ENCODE measurements around the gene EEF1AKMT3.

The EEF1AKMT3 gene

DNA sequence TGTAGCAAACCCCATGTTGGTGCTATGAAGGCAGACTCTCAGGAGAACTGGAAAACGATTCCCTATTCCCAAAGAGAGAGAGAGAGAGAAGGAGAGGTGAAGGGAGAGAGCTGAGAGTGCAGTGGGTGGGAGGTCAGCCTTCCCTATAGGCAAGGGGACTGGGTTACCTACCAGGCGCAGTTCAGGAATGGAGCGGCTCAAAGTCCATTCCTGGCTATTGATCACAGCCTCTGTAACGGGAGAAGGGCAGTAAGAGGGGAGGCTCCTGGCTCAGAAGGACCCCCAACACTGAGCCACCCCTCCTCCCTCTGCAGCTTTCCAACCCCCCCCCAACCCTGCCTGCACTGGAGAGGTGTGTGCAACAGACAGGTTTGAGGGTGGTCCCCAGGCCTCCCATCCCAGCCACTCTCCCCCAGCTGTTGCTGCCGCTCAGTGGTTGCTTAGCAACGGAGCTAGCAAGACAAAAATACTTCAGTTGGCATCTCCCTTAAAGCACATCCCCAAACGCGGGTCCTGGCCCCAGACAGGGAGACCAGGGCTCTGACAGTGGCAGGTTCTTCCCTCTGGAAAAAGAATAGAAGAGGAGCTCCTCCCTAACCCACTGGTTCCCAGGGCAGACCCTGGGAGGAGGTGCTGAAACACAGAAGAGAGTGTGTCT lies 37.1 kb upstream of the EEF1AKMT3 start:
- peak in 6 of 51 donors; percentile 12 to 29 (median 19) for DNase-seq

DNA sequence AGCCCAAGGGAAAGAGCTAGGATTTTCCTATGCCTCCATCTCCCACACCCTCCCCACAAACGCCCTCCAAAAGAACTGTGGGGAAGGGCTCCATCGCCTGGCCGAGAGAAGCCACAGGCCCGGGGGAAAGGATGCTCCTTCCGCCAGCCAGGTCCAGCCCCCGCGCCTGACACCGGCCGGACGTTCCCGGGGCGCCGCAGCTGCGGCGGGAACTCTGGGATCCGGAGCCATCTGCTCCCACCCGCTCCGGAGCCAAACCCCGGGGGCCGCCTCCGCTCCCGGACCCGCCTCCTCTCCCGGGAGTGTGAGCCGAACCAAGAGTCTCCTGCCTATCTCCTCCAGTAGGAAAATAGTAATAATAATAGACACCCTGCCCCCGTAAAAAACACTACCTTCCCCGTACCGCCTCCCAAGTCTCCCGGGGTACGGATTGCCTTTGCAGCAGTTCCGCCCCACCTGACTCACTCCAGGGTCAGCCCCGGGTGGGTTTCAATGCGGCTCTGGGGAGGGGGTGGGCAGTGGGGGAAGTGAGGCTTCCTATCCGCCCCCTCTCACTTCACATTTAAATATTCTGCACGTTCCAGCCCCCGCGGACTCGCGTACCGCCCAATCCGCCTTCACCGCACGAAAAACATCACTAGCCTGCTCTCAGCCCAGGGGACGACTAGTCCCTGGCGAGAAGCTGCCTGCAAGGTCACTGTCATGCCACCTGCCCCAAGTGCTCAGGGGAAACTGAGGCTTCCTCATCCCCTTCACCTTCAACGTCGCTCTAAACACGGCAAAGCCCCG lies 36.3 kb upstream of the EEF1AKMT3 start:
- peak in 25 of 51 donors; percentile 16 to 85 (median 35) for DNase-seq

DNA sequence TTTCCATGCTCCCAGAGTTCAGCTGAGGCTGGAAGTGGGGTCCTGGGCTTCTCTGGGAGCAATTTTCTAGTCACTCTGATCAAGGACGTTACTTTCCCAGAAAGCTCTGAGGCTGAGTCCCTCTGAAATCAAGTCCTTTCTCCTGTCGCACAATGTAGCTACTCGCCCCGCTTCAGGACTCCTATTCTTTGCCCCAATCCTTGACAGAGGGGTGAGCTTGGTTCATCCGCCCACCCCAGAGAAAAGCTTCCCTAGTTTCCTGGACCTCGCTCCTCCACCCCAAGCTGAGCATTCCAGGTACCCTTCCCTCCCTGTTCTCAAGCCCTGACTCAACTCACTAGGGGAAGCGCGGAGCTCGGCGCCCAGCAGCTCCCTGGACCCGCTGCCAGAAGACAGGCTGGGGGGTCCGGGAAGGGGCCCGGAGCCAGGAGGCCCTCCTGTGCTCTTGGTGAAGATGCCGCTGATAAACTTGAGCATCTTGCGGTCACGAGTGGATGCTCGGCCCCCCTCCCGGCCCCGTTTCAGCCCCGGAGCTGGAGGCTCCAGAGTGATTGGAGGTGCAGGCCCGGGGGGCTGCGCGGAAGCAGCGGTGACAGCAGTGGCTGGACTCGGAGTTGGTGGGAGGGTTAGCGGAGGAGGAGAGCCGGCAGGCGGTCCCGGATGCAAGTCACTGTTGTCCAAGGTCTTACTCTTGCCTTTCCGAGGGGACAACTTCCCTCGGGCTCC lies 35.5 kb upstream of the EEF1AKMT3 start:
- DNase-seq = peak in 1 of 51 donors; percentile 44

GRCh38 chr12:57737467-57738460 lies 34.6 kb upstream of the EEF1AKMT3 start:
- peak in 4 of 51 donors; percentile 12 to 28 (median 16) for DNase-seq

DNA sequence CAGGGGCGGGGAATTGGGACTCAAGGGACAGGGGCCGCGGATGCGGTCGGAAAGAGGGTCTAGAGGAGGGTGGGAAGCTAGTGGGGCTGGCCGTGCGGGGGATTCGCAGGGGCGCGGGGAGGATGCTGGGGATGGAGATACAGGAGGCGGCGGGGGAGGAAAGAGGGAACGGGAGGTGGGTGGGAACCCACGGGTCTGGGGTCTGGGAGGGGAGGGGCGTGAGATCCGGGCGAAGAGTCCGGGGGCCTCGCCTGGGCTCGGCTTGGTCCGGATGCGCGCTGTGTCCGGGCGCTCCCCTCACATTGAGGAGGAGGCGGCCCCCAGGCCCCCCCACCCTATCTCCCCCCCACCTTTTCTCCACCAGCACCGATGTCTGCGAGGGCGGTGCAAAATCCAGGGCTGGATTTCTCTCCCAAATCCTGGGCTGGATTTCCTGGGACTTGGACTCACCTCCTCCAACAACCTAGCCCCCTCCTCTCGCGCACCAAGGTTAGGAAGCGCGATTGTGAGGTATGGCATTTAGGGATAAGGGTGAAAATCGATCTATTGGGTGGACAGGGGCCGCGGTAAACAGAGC lies 33.7 kb upstream of the EEF1AKMT3 start, which contains the start of gene AGAP2:
AGAP2 (minus strand) TSS at position 82 of the 577 bp plus-strand sequence. CDS start 496 bp downstream, outside the sequence.
- DNase-seq = peak in 22 of 51 donors; percentile 13 to 60 (median 30)

GRCh38 chr12:57739387-57739786 lies 33.0 kb upstream of the EEF1AKMT3 start:
- peak in 1 of 51 donors; percentile 14 for DNase-seq

- DNase-seq = peak in 3 of 51 donors; percentile 20 to 31 (median 30)
These were observed 32.4 kb upstream of the EEF1AKMT3 start for GRCh38 chr12:57739914-57740538.

GRCh38 chr12:57740656-57741412 lies 31.6 kb upstream of the EEF1AKMT3 start:
- DNase-seq = peak in 13 of 51 donors; percentile 7 to 63 (median 27)

DNA sequence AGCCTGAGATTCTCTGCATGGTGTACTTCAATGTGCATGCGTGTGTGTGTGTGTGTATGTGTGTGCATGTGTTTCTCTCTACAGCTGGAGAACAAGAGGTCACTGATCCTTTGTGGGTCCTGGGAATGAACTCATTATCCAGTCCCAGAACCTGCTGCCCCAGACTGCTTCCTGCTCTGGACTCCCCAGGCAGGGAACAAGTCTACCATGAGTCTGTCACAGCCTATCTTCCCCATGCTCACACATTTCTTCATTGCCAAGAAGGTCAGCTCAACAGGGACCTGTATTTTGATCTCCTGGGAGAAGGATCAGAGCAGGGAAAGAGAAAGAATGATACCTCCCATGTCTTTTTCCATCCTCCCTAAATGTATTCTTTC lies 31.0 kb upstream of the EEF1AKMT3 start:
- no peak for DNase-seq

DNA sequence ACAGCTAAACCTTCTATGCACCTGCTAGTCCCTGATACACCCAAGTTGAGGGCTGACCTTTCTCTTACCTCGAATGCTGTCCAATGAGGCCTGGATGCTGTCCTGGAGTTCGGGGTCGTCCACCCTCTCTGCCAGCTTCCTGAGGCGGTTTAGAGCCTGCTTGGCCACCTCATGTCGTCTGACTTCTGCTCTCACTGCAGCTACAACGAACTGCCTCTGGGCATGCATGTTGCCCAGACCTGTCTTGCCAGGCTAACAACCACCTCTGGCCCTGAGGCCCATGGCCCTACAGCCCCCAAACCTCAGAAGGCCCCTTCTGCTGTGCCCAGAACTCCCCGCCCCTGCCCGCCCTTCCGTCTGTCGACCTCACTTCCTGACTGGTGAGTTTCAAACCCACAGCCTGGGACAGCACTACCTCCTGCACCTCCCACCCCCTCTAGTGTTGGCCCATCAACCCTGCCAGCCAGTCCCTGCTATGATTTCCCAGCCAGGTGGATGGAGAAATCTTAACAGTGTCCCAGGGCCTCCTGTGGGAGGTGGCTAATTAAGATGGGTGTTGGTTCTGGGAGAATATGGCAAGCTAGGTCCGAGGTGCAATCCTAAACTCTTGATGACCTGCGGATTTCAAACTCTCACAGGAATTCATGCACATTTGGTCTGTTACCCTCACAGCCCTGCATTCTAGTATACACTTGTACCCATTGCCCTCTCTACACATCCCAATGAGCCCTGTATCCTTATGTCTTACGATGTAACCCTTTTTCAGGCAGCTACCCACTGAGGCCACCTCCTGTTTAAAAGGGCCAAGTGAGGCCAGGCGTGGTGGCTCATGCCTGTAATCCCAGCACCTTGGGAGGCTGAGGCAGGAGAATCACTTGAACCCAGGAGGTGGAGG lies 30.3 kb upstream of the EEF1AKMT3 start:
- no peak for DNase-seq

- DNase-seq = no peak
These were observed 28.6 kb upstream of the EEF1AKMT3 start for GRCh38 chr12:57743769-57744168.

DNA sequence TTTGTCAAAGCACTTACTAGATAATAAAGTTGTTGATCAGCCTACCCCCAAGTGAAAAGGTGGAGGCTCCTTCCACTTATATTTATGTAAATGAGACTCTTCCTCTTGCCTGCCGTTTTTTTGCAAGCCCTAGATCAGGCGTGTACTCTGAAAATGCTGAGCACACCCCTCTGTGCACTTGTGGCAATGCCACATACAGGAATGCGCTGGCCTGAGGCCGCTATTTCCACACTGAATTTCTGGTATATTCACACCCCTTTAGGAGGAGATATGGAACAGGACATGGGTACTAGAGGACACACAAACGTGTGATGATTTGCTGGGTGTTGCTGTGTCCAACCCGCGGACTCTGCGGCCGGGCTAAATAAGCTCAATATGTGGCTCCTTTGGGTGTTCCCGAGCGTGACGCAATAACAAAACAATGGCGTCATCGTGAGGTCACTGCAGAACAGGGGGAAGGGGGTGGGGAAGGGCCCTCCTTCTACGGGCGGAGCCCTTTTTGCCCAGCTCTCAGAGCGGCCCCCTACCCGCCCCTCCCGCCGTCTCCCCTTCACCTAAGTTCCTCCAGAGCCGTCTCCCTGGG lies 28.1 kb upstream of the EEF1AKMT3 start:
- peak in 28 of 51 donors; percentile 47 to 84 (median 64) for DNase-seq

DNA sequence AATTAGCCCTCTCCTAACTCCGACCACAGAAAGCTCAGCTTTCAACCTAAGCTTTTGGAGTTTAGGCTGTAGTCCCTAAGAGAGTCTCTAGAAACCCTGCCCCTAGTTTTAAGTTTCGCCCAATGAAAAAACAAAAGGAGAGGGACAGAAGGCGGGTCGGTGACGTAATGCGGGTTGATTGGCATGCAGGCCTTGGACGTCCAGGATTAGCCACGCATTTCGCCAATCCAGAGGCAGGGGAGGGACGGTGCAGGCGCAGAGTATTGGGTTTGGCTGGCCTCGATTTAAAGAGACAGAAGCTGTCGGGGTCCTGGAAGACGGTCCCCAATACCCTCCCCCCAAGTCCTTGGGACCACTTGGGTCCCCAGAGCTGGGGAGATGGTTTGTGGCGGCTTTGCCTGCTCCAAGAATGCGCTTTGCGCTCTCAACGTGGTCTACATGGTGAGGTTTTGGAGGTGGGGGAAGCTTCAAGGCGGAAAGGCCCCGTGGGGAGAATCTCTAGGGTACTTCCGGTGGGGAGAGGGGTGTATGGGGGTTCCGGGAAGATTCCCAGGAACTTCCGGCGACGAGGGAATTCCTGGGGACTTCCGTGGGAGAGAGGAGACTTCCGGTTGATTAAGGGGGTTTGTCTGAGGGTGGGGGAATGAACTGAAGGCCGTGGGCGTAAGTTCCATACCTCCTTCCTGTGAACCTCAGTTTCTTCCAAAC lies 27.5 kb upstream of the EEF1AKMT3 start, which contains the start of gene TSPAN31:
TSPAN31 (plus strand) TSS at position 263 of the 708 bp plus-strand sequence; CDS start at position 379, 116 bp downstream.
- DNase-seq = peak; percentile 34 to 99 (median 93)

GRCh38 chr12:57745485-57745881 lies 26.9 kb upstream of the EEF1AKMT3 start:
- DNase-seq = peak in 1 of 51 donors; percentile 45

GRCh38 chr12:57746025-57746424 lies 26.4 kb upstream of the EEF1AKMT3 start:
- DNase-seq = no peak

- no peak for DNase-seq
These were observed 23.4 kb upstream of the EEF1AKMT3 start for GRCh38 chr12:57749061-57749460.
